ENCODE results near the gene POU3F1. TPM values are rescaled to one million over a fixed set of nuclear protein-coding genes. Genes with fewer than 3 reads are reported as not detected.

Gene POU3F1
- total and polyA plus RNA-seq, 2 donors (not counting 1 experiment from before 2014, with no cell fraction given) = 0.63 to 3.8 TPM

GRCh38 chr1:37995751-37996345 is 50.7 kb downstream of the POU3F1 start:
- Histone ChIP-seq H3K27me3 (replicated peaks in 1 of 4; ENCODE audit: control extremely low read depth in 1 of 4, control insufficient read depth in 3 of 4, insufficient read depth in 4 of 4, low read length in 3 of 4) (no peaks in the 10 kb centered on the region), H3K27ac (ENCODE audit: low read length in 2 of 2) (peak overlapping the region in 1 of 2 donors; percentile 59), H2AFZ (ENCODE audit: insufficient read depth, low read depth, low read length, poor library complexity, severe bottlenecking) (peak overlapping the region; percentile 83), H3K9ac (ENCODE audit: low read length) (peak overlapping the region; percentile 51), H3K79me2 (ENCODE audit: control insufficient read depth, insufficient read depth, low read length) (no peaks in the 10 kb centered on the region), H3K4me3 (ENCODE audit: control extremely low read depth in 1 of 5, extremely low read depth in 1 of 5, insufficient read depth in 1 of 5, low read depth in 2 of 5, low read length in 4 of 5) (peak overlapping the region in 4 of 5 experiments; percentile 52 to 74 (median 57)), H3K9me3 (ENCODE audit: control extremely low read depth in 1 of 3, control insufficient read depth in 2 of 3, insufficient read depth in 1 of 3, low read length in 2 of 3) (no peaks in the 10 kb centered on the region), H4K20me1 (ENCODE audit: control insufficient read depth, insufficient read depth, low read length, poor library complexity, severe bottlenecking) (no peaks in the 10 kb centered on the region), H3K36me3 (replicated peaks in 1 of 2; ENCODE audit: control extremely low read depth in 1 of 2, control insufficient read depth in 1 of 2, extremely low read depth in 1 of 2, insufficient read depth in 2 of 2, low read length in 1 of 2) (no peaks in the 10 kb centered on the region), H3K4me1 (ENCODE audit: control insufficient read depth in 2 of 2, insufficient read depth in 2 of 2, low read length in 2 of 2) (peaks cover 9 to 15% of the 10 kb centered on the region in 2 donors), H3K4me2 (replicated peaks; ENCODE audit: low read depth, low read length, poor library complexity, severe bottlenecking) (peak overlapping the region; percentile 77)
- Mint-ChIP-seq H3K4me1 (peaks cover 15% of the 10 kb centered on the region), H3K4me3 (peak overlapping the region; percentile 84), H3K27ac (peak overlapping the region; percentile 26), H3K27me3 (no peaks in the 10 kb centered on the region), H3K9me3 (ENCODE audit: insufficient read depth) (no peaks in the 10 kb centered on the region)
- ATAC-seq (ENCODE audit: low read depth) (peak; percentile 63), DNase-seq (no peak)
- POLR2A ChIA-PET = interaction anchor here (0.6 to 0.7 kb wide), 2 partner anchors 21 to 115 kb away, joined by 5 to 9 read pairs; no protein-coding TSS in a partner anchor
- CTCF ChIA-PET = interaction anchor here (0.7 kb wide), 1 partner anchor 135 kb away, joined by 3 read pairs; no protein-coding TSS in a partner anchor
- 47% methylated on average over 31 of the region's 46 CpGs for WGBS (ENCODE audit: insufficient coverage)
- intact Hi-C loops (cut with micrococcal nuclease) = loop anchor here (10.0 kb wide), 1 partner anchor 479 kb away; no protein-coding TSS in a partner anchor
- no peak for TF ChIP-seq CTCF (IDR thresholded peaks at IDR 0.05)
- no peak for TF ChIP-seq EZH2 (IDR thresholded peaks at IDR 0.05; ENCODE audit: borderline replicate concordance, insufficient read depth, low read depth, low read length, poor library complexity, severe bottlenecking)

Data from B cell (primary cell).